ENCODE data around the gene GULP1.

GULP1 gene

DNA sequence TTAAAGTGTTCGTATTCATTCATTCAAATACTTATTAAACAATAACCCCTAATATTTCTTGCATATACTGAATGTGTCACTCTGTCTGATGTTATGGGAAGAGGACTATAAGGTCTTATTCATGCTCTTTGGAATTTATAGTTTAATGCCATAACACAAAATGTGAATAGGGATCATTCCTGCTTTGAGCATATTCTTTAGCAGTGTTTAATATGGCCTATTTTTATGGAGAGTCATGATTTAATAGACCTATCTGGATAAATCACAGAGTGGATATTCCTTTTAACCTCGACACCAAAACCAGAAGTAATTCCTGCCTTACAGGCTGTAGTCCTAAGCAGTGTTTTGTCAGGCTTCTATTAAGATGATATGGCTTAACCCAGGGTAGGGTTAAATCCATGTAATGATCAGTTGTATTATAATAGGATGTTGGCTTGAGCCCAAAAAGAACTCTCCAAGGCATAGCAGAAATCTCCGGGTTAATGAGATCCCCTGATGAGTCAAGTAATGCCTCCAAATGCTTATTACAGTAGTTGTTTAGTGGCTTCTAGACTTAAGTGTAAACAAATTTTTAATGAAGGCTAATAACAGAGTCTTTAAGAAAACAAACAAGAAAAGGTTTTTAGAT, 54.3 kb downstream of the GULP1 start:
- no peaks in the 10 kb centered on the region for H3K36me3 Mint-ChIP-seq (ENCODE audit: low read depth)
- H3K27me3 Mint-ChIP-seq (ENCODE audit: low read depth) = no peaks in the 10 kb centered on the region
- H3K4me3 Mint-ChIP-seq = no peak overlapping the region
- no peak for DNase-seq (ENCODE audit: low spot score)
- no peaks in the 10 kb centered on the region for H3K9me3 Mint-ChIP-seq
- H3K4me1 Mint-ChIP-seq (ENCODE audit: low read depth) = no peaks in the 10 kb centered on the region
- H3K27ac Mint-ChIP-seq = no peak overlapping the region

DNA sequence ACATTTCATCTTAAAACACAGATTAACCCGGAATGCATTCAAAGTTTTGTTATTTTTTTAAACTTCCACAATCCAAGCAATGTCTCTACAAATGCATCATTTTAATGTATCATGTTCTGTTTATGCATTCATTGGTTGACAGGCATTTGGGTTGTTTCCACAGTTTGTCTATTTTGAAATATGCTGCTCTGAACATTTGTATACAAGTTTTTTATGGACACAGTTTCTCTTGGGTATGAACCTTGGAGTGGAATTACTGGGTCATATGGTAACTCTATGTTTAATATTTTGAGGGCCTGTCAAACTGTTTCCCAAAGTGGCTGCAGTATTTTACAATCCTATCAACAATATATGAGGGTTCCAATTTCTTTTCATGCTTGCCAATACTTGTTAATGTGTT, 57.3 kb downstream of the GULP1 start:
- no peak for DNase-seq (ENCODE audit: low spot score)
- Mint-ChIP-seq H3K9me3 (no peaks in the 10 kb centered on the region), H3K27me3 (ENCODE audit: low read depth) (no peaks in the 10 kb centered on the region), H3K4me3 (no peak overlapping the region), H3K27ac (no peak overlapping the region), H3K4me1 (ENCODE audit: low read depth) (no peaks in the 10 kb centered on the region), H3K36me3 (ENCODE audit: low read depth) (no peaks in the 10 kb centered on the region)

DNA sequence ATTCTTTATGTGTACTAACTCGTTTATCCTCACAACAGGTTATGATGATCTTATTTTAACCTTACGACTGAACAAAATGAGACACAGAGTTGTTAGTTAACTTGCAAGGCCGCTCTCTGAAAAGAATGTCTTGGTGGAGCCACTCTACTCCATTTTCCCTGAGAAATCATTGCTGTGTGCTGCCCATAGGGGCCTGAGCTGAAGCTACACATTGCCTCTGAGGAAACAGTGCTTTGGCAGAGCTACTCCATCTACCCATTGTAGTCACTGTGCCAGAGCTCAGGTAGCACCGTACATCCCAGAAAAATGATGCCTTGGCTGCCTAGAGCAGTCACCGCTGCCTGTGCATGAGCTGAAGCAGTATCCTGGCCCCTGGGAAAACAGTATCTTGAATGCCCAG, 61.6 kb downstream of the GULP1 start:
- Mint-ChIP-seq H3K9me3 (no peaks in the 10 kb centered on the region), H3K27ac (no peak overlapping the region), H3K36me3 (ENCODE audit: low read depth) (no peaks in the 10 kb centered on the region), H3K27me3 (ENCODE audit: low read depth) (no peaks in the 10 kb centered on the region), H3K4me1 (ENCODE audit: low read depth) (no peaks in the 10 kb centered on the region), H3K4me3 (no peak overlapping the region)
- no peak for DNase-seq (ENCODE audit: low spot score)

DNA sequence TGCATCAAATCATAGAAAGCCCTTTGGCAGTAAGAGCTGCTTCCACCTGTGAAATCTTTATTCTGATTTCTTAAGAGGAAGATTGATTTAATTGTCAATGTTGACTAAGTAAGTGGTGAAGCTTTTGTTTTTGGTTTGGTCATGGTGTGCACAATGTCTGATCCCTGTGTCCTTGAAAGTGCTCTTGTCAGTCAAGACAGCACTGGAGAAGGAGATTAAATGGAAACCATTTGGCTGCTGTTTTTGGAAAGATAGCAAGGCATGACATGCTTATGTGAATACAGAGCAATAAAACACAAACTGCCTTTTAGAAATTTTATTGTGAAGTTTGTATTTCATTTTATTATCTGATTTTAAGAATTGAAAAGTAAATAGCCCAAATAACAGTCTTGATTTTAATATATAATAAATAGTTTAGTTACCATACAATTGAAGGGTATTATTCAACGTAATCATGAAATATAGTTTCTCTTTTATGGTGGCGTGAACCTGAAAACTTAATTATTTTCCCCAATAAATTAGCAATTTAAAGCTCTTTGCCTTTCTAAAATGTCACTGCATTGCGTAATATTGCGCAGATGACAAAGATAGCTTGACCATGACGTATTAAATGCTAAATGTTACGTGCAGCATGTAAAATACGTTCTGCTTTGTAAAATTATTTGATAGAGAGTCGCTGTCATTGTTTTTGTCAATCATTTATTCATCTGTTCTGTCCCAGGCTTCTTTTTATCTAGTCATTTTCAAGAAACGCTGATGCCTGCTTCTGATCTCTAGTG, 69.0 kb downstream of the GULP1 start:
- Mint-ChIP-seq H3K36me3 (ENCODE audit: low read depth) (no peaks in the 10 kb centered on the region), H3K4me3 (no peak overlapping the region), H3K27me3 (ENCODE audit: low read depth) (no peaks in the 10 kb centered on the region), H3K27ac (no peak overlapping the region), H3K4me1 (ENCODE audit: low read depth) (no peaks in the 10 kb centered on the region), H3K9me3 (no peaks in the 10 kb centered on the region)
- no peak for DNase-seq (ENCODE audit: low spot score)

DNA sequence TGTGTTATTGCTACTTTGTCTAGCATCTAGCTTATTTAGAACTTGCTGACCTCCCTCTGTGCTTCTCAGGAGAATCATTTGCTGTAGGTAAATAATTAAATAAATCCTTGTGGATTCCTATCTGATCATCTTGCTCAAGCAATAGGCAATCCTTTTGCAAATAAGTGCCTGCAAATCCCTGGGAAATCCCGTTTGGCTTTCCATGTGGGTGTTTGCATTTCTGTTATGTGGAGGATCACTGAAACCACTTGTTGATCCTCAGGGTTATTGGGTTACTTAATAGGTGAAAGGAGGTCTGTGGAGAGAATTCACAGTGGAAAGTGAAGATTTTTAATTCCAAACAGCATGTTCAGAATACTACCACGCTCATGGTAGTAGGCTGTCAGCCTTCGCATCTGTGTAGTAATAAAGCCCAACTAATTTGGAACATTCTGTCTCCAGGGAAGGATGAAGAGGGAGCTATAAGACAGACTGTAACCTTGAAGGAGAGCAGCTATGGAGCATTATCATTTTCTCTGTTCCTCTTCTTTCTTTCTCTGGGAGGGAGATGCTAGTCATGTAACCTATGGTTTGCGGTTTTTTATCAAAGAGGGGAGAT, 72.5 kb downstream of the GULP1 start:
- H3K4me1 Mint-ChIP-seq (ENCODE audit: low read depth) = no peaks in the 10 kb centered on the region
- H3K36me3 Mint-ChIP-seq (ENCODE audit: low read depth) = no peaks in the 10 kb centered on the region
- DNase-seq (ENCODE audit: low spot score) = no peak
- H3K27me3 Mint-ChIP-seq (ENCODE audit: low read depth) = no peaks in the 10 kb centered on the region
- H3K27ac Mint-ChIP-seq = no peak overlapping the region
- no peak overlapping the region for H3K4me3 Mint-ChIP-seq
- no peaks in the 10 kb centered on the region for H3K9me3 Mint-ChIP-seq

DNA sequence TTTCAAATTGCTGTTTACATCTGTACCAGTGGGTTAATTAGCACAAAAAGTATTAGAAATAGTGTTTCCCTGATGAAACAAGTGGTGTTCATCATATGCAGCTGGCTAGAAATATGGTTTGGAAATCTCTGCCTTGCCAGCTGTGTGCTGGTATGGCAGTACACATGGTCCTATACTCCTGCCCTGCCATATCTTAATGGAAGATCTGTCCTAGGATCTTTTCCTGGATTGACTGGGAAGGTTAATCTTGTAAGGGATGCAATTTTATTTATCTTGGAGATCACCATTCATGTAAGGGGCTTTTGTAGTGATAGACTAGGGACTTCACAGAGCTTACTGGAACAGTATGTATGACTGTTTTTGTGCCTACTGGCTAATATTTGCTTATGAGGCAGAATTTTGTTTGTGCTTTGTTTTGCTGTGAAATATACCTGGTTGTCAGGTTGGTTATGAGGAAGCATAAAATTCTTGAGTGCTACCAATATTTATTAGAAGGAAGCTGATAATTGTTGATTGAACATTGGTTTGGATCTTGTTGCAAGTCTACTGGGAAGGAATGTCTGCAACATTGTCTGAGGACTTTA, 73.5 kb downstream of the GULP1 start:
- no peaks in the 10 kb centered on the region for H3K27me3 Mint-ChIP-seq (ENCODE audit: low read depth)
- no peak for DNase-seq (ENCODE audit: low spot score)

DNA sequence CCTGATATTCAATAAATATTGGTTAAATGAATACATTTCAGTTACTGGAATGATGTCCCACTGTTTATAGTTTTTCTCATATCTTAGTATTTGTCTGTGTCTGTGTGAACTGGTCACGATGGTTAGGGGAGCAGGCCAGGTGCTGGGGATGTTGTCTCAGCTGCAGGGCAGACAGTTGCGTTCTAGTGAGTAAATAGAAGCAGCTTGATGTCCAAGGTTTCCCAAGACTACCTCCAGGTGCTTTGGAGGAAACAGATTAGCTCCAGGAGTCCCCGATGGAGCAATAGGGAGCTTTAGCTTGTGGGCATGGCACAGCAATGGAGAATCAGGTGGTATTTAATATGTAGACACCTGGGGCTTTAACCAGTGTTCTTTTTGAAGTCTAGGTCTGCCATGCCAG, 75.5 kb downstream of the GULP1 start:
- Mint-ChIP-seq H3K4me1 (ENCODE audit: low read depth) (no peaks in the 10 kb centered on the region), H3K27me3 (ENCODE audit: low read depth) (no peaks in the 10 kb centered on the region), H3K36me3 (ENCODE audit: low read depth) (no peaks in the 10 kb centered on the region), H3K27ac (no peak overlapping the region), H3K9me3 (no peaks in the 10 kb centered on the region), H3K4me3 (no peak overlapping the region)
- no peak for DNase-seq (ENCODE audit: low spot score)

More for the DNA sequence above, 73.5 kb downstream of the GULP1 start:
- no peaks in the 10 kb centered on the region for H3K4me1 Mint-ChIP-seq (ENCODE audit: low read depth)
- no peaks in the 10 kb centered on the region for H3K36me3 Mint-ChIP-seq (ENCODE audit: low read depth)
- H3K27ac Mint-ChIP-seq = no peak overlapping the region
- no peak overlapping the region for H3K4me3 Mint-ChIP-seq
- no peaks in the 10 kb centered on the region for H3K9me3 Mint-ChIP-seq

DNA sequence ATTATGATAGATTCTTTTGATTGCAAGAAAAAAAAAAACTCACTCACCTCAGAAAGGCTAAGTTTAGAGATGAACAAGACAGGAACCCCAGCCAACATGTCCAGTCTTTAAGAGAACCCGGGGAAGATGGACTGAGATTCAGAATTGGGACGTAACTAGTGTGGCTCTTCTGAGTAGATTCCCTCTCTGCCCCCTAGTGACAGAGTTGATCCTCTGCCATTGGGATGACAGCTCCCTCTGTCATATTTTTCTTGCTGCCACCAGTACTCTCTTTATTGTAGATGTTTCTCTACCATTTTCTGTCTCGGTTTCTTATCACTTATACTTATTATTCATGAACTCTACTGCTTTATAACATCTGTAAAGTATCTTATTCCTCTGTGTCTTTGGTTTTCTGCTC, 77.7 kb downstream of the GULP1 start:
- no peaks in the 10 kb centered on the region for H3K9me3 Mint-ChIP-seq
- H3K4me3 Mint-ChIP-seq = no peak overlapping the region
- H3K27ac Mint-ChIP-seq = no peak overlapping the region
- H3K27me3 Mint-ChIP-seq (ENCODE audit: low read depth) = no peaks in the 10 kb centered on the region
- no peak for DNase-seq (ENCODE audit: low spot score)
- H3K36me3 Mint-ChIP-seq (ENCODE audit: low read depth) = no peaks in the 10 kb centered on the region
- H3K4me1 Mint-ChIP-seq (ENCODE audit: low read depth) = no peaks in the 10 kb centered on the region

DNA sequence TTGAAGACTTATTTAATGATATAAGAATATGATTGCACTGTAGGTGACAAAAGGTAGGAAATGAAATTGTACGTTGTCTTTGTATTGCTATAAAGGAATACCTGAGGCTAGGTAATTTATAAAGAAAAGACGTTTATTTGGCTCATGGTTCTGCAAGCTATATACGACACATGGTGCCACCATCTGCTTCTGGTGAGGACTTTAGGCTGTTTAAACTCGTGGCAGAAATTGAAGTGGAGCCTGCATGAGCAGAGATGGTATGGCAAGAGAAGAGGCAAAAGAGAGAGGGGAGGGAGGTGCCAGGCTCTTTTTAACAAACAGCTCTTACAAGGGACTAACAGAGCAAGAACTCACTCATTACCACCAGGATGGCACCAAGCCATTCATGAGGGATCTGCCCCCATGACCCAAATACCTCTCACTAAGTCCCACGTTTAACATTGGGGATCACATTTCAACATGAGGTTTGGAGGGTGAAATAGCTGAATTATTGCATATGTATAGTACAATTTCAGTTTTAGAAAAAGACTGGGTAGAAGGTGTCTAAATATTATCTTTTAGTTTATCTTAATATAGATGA, 86.8 kb downstream of the GULP1 start:
- no peak overlapping the region for H3K27ac Mint-ChIP-seq
- no peak for DNase-seq (ENCODE audit: low spot score)
- H3K9me3 Mint-ChIP-seq = no peaks in the 10 kb centered on the region
- H3K4me1 Mint-ChIP-seq (ENCODE audit: low read depth) = no peaks in the 10 kb centered on the region
- H3K27me3 Mint-ChIP-seq (ENCODE audit: low read depth) = no peaks in the 10 kb centered on the region
- no peak overlapping the region for H3K4me3 Mint-ChIP-seq
- H3K36me3 Mint-ChIP-seq (ENCODE audit: low read depth) = no peaks in the 10 kb centered on the region

DNA sequence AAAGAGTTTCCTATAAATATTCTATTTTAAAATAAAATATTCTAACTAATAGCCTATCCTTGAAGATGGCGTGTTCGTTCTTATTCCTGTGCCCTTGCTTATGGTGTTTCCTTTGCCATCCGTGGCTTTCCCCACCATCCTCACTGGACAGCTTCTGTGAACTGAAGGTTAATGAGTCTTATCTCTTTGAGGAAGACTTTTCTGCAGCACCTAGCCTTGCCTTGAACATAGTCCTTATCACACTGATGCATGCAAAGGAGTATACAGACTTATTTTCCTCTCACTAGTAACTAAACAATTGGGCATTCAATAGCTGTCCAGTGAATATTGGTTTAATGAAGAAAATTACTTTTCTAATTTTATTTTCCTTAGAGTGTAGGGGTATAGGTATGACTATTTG, 88.1 kb downstream of the GULP1 start:
- no peak for DNase-seq (ENCODE audit: low spot score)
- Mint-ChIP-seq H3K9me3 (no peaks in the 10 kb centered on the region), H3K4me3 (no peak overlapping the region), H3K4me1 (ENCODE audit: low read depth) (no peaks in the 10 kb centered on the region), H3K36me3 (ENCODE audit: low read depth) (no peaks in the 10 kb centered on the region), H3K27me3 (ENCODE audit: low read depth) (no peaks in the 10 kb centered on the region), H3K27ac (no peak overlapping the region)

DNA sequence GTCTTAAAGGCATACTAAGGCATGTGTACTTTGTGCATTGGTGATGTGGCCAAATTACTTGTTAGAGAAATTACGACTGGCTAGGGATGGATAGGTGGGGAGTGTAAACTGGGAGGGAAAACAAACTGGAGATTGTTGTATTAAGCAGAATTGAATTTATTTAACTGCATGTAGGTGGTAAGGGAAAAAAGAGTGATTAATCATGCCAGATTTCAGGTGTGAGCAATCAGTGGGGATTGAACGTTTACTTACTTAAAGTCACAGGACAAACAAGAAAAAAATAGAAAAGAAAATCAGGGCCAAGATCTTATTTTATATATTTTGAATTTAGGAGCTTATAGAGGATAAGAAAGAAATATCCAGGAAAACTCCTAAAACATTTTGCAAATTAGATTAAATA, 88.6 kb downstream of the GULP1 start:
- Mint-ChIP-seq H3K27ac (no peak overlapping the region), H3K9me3 (no peaks in the 10 kb centered on the region), H3K4me3 (no peak overlapping the region), H3K27me3 (ENCODE audit: low read depth) (no peaks in the 10 kb centered on the region), H3K36me3 (ENCODE audit: low read depth) (no peaks in the 10 kb centered on the region), H3K4me1 (ENCODE audit: low read depth) (no peaks in the 10 kb centered on the region)
- no peak for DNase-seq (ENCODE audit: low spot score)

DNA sequence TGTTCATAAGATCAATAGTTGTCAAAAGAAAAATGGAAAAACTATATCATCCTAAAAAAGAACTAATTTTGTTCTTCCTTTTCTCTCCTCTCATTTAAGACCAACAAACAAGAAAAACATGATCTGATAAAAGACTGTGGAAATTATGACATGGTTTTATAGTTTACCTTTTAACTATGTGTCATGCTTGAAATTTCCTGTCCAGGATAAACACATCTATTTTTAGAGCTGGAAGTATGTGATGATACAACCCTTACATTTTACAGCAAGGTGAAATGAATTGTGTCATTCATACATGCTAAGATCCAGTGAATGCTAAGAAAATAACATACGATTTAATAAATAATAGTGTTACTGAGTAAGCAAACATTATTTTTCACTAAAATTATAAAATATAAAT, 89.9 kb downstream of the GULP1 start:
- DNase-seq (ENCODE audit: low spot score) = no peak
- H3K4me3 Mint-ChIP-seq = no peak overlapping the region
- no peak overlapping the region for H3K27ac Mint-ChIP-seq
- no peaks in the 10 kb centered on the region for H3K36me3 Mint-ChIP-seq (ENCODE audit: low read depth)
- H3K27me3 Mint-ChIP-seq (ENCODE audit: low read depth) = no peaks in the 10 kb centered on the region
- peaks cover 4% of the 10 kb centered on the region for H3K9me3 Mint-ChIP-seq
- no peaks in the 10 kb centered on the region for H3K4me1 Mint-ChIP-seq (ENCODE audit: low read depth)

DNA sequence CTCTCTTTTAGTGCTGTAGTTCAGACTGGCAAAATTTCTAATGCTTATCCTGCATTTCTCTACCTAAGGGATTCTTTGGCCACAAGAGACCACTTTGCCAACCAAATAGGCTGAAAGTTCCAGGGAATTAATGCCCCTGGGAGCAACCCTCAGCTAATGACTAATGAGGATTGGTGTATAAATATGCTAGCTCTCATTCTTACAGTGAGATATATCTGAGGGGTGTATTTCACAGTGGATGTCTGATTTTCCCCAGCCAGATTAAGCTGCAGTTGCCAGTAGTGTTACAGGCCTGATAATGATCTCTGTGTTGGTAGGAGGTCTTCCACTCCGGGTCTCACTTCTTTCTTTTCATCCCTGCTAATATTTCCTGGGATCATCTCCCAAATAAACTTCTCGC, 90.4 kb downstream of the GULP1 start:
- Mint-ChIP-seq H3K4me3 (no peak overlapping the region), H3K27ac (no peak overlapping the region), H3K4me1 (ENCODE audit: low read depth) (no peaks in the 10 kb centered on the region), H3K36me3 (ENCODE audit: low read depth) (no peaks in the 10 kb centered on the region), H3K9me3 (peaks cover 4% of the 10 kb centered on the region), H3K27me3 (ENCODE audit: low read depth) (no peaks in the 10 kb centered on the region)
- DNase-seq (ENCODE audit: low spot score) = no peak

DNA sequence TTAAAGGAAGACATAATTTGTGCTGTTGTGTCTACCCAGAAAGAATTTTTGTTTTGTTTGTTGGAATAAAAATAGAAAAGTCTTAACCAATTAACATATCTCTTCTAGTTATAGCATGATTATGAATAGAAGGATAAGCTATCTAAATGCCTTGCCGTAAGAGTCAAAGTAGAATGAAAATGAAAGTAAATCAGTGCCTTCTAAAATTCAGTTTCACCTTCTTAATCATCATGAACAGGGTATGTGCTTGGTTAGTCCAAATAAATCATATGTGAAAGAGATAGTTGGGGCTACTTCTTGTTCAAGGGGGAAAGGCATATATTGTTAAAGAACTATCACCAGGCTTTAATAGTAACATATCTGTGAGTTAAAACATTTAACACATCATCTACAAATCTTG, 91.5 kb downstream of the GULP1 start:
- Mint-ChIP-seq H3K36me3 (ENCODE audit: low read depth) (no peaks in the 10 kb centered on the region), H3K27ac (no peak overlapping the region), H3K27me3 (ENCODE audit: low read depth) (no peaks in the 10 kb centered on the region), H3K4me3 (no peak overlapping the region), H3K4me1 (ENCODE audit: low read depth) (no peaks in the 10 kb centered on the region), H3K9me3 (peaks cover 4% of the 10 kb centered on the region)
- DNase-seq (ENCODE audit: low spot score) = no peak
